Uterus (tissue), 2 donors: ENCODE results near the gene MPL.

Source experiments
- POLR2A ChIP-seq, 2 donors: fragments of 450-650 bp; IDR thresholded peaks; one replicate each; pipeline ENCODE4 v1.6.1; 2016; ENCODE audit warnings: antibody characterized with exemption in 2 of 2, mild to moderate bottlenecking in 1 of 2, moderate library complexity in 1 of 2
- TF ChIP-seq, protein P1 (sequence below), 4 experiments: fragments of 200-600 bp in 2 of 4; fragments of 450-650 bp in 2 of 4; sonication (generic) in 2 of 4; IDR thresholded peaks; one replicate each; pipeline ENCODE4 v1.5.1; 2016 to 2019; ENCODE audit warnings: antibody characterized with exemption in 4 of 4, mild to moderate bottlenecking in 2 of 4, moderate library complexity in 1 of 4

DNA sequence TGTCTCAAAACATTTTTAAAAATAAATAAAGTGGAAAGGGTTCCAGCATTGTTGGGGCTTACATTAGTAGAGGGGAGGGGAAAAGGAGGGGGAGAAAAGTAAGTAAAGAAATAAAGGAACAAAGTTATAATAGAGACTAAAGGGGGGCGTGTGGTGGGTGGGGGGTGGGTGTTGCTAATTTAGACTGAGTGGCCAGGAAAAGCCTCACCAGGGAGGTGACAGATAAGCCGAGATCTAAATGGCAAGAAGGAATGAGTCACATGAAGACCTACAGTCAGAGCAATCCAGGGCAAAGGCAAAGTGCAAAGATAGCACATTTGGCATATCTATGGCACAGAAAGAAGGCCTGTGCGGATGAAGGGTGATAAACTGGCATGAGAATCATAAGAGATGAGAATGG, 7.5 kb downstream of the MPL start:
- TF ChIP-seq, protein P1, sequence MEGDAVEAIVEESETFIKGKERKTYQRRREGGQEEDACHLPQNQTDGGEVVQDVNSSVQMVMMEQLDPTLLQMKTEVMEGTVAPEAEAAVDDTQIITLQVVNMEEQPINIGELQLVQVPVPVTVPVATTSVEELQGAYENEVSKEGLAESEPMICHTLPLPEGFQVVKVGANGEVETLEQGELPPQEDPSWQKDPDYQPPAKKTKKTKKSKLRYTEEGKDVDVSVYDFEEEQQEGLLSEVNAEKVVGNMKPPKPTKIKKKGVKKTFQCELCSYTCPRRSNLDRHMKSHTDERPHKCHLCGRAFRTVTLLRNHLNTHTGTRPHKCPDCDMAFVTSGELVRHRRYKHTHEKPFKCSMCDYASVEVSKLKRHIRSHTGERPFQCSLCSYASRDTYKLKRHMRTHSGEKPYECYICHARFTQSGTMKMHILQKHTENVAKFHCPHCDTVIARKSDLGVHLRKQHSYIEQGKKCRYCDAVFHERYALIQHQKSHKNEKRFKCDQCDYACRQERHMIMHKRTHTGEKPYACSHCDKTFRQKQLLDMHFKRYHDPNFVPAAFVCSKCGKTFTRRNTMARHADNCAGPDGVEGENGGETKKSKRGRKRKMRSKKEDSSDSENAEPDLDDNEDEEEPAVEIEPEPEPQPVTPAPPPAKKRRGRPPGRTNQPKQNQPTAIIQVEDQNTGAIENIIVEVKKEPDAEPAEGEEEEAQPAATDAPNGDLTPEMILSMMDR (IDR thresholded peaks at IDR 0.05), result no peak
- TF ChIP-seq POLR2A (IDR thresholded peaks at IDR 0.05), result no peak
